Vagina (tissue), 2 donors: ENCODE results near the gene TFDP2.

ENCODE experiments used
- CTCF ChIP-seq, 3 experiments: fragments of 450-650 bp in 2 of 3; fragments of 200-600 bp in 1 of 3; sonication (generic) in 1 of 3; IDR thresholded peaks; one replicate each; pipeline ENCODE4 v1.5.1; 2017 to 2019; ENCODE audit warnings: antibody characterized with exemption in 3 of 3, mild to moderate bottlenecking in 2 of 3, moderate library complexity in 2 of 3
- POLR2A ChIP-seq, 2 donors: fragments of 450-650 bp; IDR thresholded peaks; one replicate each; pipeline ENCODE4 v1.6.1; 2017; ENCODE audit warnings: antibody characterized with exemption in 2 of 2, mild to moderate bottlenecking in 2 of 2, moderate library complexity in 2 of 2

- TF ChIP-seq CTCF (IDR thresholded peaks at IDR 0.05): no peak
- no peak for TF ChIP-seq POLR2A (IDR thresholded peaks at IDR 0.05)
Observed at GRCh38 chr3:141959589-141960554, 189.5 kb downstream of the TFDP2 start.
